H7 (cell line): ENCODE measurements around the gene PAIP2B. TPM values are rescaled to one million over a fixed set of nuclear protein-coding genes. Genes with fewer than 3 reads are reported as not detected.
A peak's percentile ranks its signal among the peaks of the same experiment; 100 is the strongest.

Source experiments
- DNase-seq: peaks from one replicate; pipeline ENCODE4 v3.0.0; 2012
- H3K27me3 ChIP-seq: 2 replicates; pipeline ENCODE4 v1.6.0; 2011; ENCODE audit warnings: mild to moderate bottlenecking, low read length; ENCODE audit not compliant: control insufficient read depth, insufficient read depth
- H3K36me3 ChIP-seq: replicated peaks from 2 replicates; pipeline ENCODE4 v1.5.1; 2011; ENCODE audit warnings: low read length; ENCODE audit not compliant: control insufficient read depth, insufficient read depth
- H3K4me3 ChIP-seq: 2 replicates; pipeline ENCODE4 v1.5.1; 2011; ENCODE audit warnings: low read depth, mild to moderate bottlenecking, control low read depth, low read length, moderate library complexity; ENCODE audit not compliant: insufficient read depth
- total RNA-seq: library from RNA; depleted of rRNA; stranded (reverse); fragments of >200 nt; shearing (Covaris generic); gene quantifications from 2 replicates; pipeline ENCODE4 v1.2.3, GENCODE V29; 2014; rRNA removed

Gene PAIP2B
- total RNA-seq = 3.7 and 5.7 TPM in 2 replicates

GRCh38 chr2:71226965-71227560 lies at the start of gene PAIP2B:
Gene PAIP2B, minus strand, starts transcription at chr2:71227103. Its CDS starts 24,514 bp downstream, at chr2:71202589.
- Histone ChIP-seq H3K27me3 (peaks cover 2% of the 10 kb centered on the region; the same call in 1 of the 2 replicates), H3K36me3 (no peaks in the 10 kb centered on the region), H3K4me3 (peak within 1 kb of the TSS; percentile 88)
- peak; percentile 89 for DNase-seq

GRCh38 chr2:71275939-71276310 lies 49.0 kb upstream of the PAIP2B start:
- Histone ChIP-seq H3K36me3 (no peaks in the 10 kb centered on the region), H3K27me3 (peaks cover 12% of the 10 kb centered on the region), H3K4me3 (no peak overlapping the region)
- no peak for DNase-seq

- Histone ChIP-seq H3K27me3 (no peaks in the 10 kb centered on the region), H3K4me3 (no peak overlapping the region), H3K36me3 (no peaks in the 10 kb centered on the region)
- DNase-seq = no peak
Observed at GRCh38 chr2:71269511-71270090, 42.7 kb upstream of the PAIP2B start.

- Histone ChIP-seq H3K4me3 (no peak overlapping the region), H3K36me3 (no peaks in the 10 kb centered on the region), H3K27me3 (no peaks in the 10 kb centered on the region)
- DNase-seq = no peak
Observed at GRCh38 chr2:71263386-71263785, 36.5 kb upstream of the PAIP2B start.

- Histone ChIP-seq H3K36me3 (no peaks in the 10 kb centered on the region), H3K4me3 (no peak overlapping the region), H3K27me3 (no peaks in the 10 kb centered on the region)
- DNase-seq = no peak
Observed at GRCh38 chr2:71261534-71261933, 34.6 kb upstream of the PAIP2B start.

- H3K36me3 ChIP-seq = no peaks in the 10 kb centered on the region
- no peak overlapping the region for H3K4me3 ChIP-seq
- H3K27me3 ChIP-seq = no peaks in the 10 kb centered on the region
- no peak for DNase-seq
Observed at GRCh38 chr2:71256421-71256820, 29.5 kb upstream of the PAIP2B start.

- DNase-seq = no peak
- Histone ChIP-seq H3K36me3 (no peaks in the 10 kb centered on the region), H3K27me3 (no peaks in the 10 kb centered on the region), H3K4me3 (no peak overlapping the region)
Observed at GRCh38 chr2:71254776-71255175, 27.9 kb upstream of the PAIP2B start.

GRCh38 chr2:71254078-71254477 lies 27.2 kb upstream of the PAIP2B start:
- Histone ChIP-seq H3K4me3 (no peak overlapping the region), H3K36me3 (no peaks in the 10 kb centered on the region), H3K27me3 (no peaks in the 10 kb centered on the region)
- no peak for DNase-seq

GRCh38 chr2:71253476-71253875 lies 26.6 kb upstream of the PAIP2B start:
- Histone ChIP-seq H3K27me3 (no peaks in the 10 kb centered on the region), H3K36me3 (no peaks in the 10 kb centered on the region), H3K4me3 (no peak overlapping the region)
- DNase-seq = no peak

GRCh38 chr2:71252862-71253261 lies 26.0 kb upstream of the PAIP2B start:
- Histone ChIP-seq H3K27me3 (no peaks in the 10 kb centered on the region), H3K4me3 (no peak overlapping the region), H3K36me3 (no peaks in the 10 kb centered on the region)
- no peak for DNase-seq

GRCh38 chr2:71250935-71251334 lies 24.0 kb upstream of the PAIP2B start:
- DNase-seq = no peak
- no peak overlapping the region for H3K4me3 ChIP-seq
- no peaks in the 10 kb centered on the region for H3K36me3 ChIP-seq
- no peaks in the 10 kb centered on the region for H3K27me3 ChIP-seq

- H3K4me3 ChIP-seq = no peak overlapping the region
- H3K27me3 ChIP-seq = no peaks in the 10 kb centered on the region
- no peaks in the 10 kb centered on the region for H3K36me3 ChIP-seq
- no peak for DNase-seq
Observed at GRCh38 chr2:71244302-71244660, 17.4 kb upstream of the PAIP2B start.

- DNase-seq = no peak
- no peaks in the 10 kb centered on the region for H3K27me3 ChIP-seq
- no peaks in the 10 kb centered on the region for H3K36me3 ChIP-seq
- no peak overlapping the region for H3K4me3 ChIP-seq
Observed at GRCh38 chr2:71243634-71244301, 16.9 kb upstream of the PAIP2B start.

- no peaks in the 10 kb centered on the region for H3K36me3 ChIP-seq
- no peak overlapping the region for H3K4me3 ChIP-seq
- no peaks in the 10 kb centered on the region for H3K27me3 ChIP-seq
- DNase-seq = no peak
Observed at GRCh38 chr2:71240794-71241193, 13.9 kb upstream of the PAIP2B start.

GRCh38 chr2:71238089-71238488 lies 11.2 kb upstream of the PAIP2B start:
- no peak overlapping the region for H3K4me3 ChIP-seq
- no peak for DNase-seq
- no peaks in the 10 kb centered on the region for H3K27me3 ChIP-seq
- no peaks in the 10 kb centered on the region for H3K36me3 ChIP-seq
